K562 (cell line): Measurements from ENCODE around the gene RSPRY1.

Experiments used
- BRD9 ChIP-seq: fragments of 450-650 bp; IDR thresholded peaks from 2 replicates; pipeline ENCODE4 v1.6.1; 2018; ENCODE audit warnings: low read depth; ENCODE audit not compliant: partially characterized antibody
- HDAC8 ChIP-seq: fragments of 450-650 bp; IDR thresholded peaks from 2 replicates; pipeline ENCODE4 v1.6.1; 2016; ENCODE audit warnings: mild to moderate bottlenecking, missing genetic modification characterization, moderate library complexity, missing compliant biosample characterization
- POLR2A ChIP-seq: fragments of 450-650 bp; conservative IDR thresholded peaks from 2 replicates; pipeline ENCODE4 v1.6.1; 2016
- SMAD3 ChIP-seq: fragments of 450-650 bp; formaldehyde crosslinking; conservative IDR thresholded peaks from 2 replicates; pipeline ENCODE4 v1.4.0; 2020; ENCODE audit warnings: mild to moderate bottlenecking
- ZFPM2 ChIP-seq: fragments of 250-450 bp; sonication (Bioruptor Pico); IDR thresholded peaks from 2 replicates; pipeline ENCODE4 v1.5.1; 2022; ENCODE audit warnings: mild to moderate bottlenecking
- ZNF584 ChIP-seq: fragments of 200-800 bp; sonication (Bioruptor generic); IDR thresholded peaks from 2 replicates; pipeline ENCODE4 v1.6.1; 2016; ENCODE audit warnings: low read depth, mild to moderate bottlenecking, missing genetic modification characterization, missing compliant biosample characterization
- TF ChIP-seq, protein P1 (sequence below): IDR thresholded peaks from 2 replicates; pipeline ENCODE4 v1.6.1; 2012; ENCODE audit warnings: low read depth, low read length, improper control_type of control experiment, borderline replicate concordance
- TF ChIP-seq, protein P2 (sequence below): sonication (generic); formaldehyde crosslinking; IDR thresholded peaks from 2 replicates; pipeline ENCODE4 v1.8.1; 2022; ENCODE audit warnings: missing genetic modification reagents

DNA sequence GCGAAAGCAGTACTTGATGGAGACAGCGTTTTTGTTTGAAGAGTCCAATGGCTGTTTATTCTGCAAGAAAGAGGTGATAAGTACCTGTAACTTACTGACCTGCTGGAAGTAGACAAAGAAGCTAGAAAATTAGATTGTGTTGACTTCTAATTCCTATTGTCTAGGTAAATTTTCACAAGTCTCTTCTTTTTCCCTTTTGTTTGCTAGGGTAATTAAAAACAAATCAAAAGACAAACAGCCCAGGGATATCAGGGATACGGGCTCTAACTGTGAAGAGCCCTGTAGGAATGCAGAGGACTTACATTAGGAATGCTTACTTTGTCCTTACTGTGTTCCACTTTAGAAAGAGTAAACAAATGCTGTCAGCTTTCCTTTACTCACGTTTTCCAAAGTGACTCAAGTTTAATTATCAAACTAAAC lies 7.3 kb upstream of the RSPRY1 start:
- no peak for TF ChIP-seq ZFPM2 (CRISPR knock-in tag)
- no peak for TF ChIP-seq HDAC8 (tag)
- TF ChIP-seq, protein P1, sequence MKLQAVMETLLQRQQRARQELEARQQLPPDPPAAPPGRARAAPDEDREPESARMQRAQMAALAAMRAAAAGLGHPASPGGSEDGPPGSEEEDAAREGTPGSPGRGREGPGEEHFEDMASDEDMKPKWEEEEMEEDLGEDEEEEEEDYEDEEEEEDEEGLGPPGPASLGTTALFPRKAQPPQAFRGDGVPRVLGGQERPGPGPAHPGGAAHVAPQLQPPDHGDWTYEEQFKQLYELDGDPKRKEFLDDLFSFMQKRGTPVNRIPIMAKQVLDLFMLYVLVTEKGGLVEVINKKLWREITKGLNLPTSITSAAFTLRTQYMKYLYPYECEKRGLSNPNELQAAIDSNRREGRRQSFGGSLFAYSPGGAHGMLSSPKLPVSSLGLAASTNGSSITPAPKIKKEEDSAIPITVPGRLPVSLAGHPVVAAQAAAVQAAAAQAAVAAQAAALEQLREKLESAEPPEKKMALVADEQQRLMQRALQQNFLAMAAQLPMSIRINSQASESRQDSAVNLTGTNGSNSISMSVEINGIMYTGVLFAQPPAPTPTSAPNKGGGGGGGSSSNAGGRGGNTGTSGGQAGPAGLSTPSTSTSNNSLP, result no peak
- no peak for TF ChIP-seq SMAD3 (CRISPR knock-in tag)
- TF ChIP-seq ZNF584 (CRISPR knock-in tag), result no peak
- TF ChIP-seq, protein P2, sequence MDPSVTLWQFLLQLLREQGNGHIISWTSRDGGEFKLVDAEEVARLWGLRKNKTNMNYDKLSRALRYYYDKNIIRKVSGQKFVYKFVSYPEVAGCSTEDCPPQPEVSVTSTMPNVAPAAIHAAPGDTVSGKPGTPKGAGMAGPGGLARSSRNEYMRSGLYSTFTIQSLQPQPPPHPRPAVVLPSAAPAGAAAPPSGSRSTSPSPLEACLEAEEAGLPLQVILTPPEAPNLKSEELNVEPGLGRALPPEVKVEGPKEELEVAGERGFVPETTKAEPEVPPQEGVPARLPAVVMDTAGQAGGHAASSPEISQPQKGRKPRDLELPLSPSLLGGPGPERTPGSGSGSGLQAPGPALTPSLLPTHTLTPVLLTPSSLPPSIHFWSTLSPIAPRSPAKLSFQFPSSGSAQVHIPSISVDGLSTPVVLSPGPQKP (CRISPR knock-in tag), result no peak
- TF ChIP-seq BRD9, result no peak
- no peak for TF ChIP-seq POLR2A
